ENCODE measurements around the gene MYH14.

GRCh38 chr19:50276370-50277063, 73.1 kb downstream of the MYH14 start:
- TF ChIP-seq CTCF (IDR thresholded peaks at IDR 0.05; ENCODE audit: insufficient read depth, low read length, poor library complexity, severe bottlenecking): no peak
- no peak for TF ChIP-seq EZH2phosphoT487 (conservative IDR thresholded peaks at IDR 0.05; ENCODE audit: low read length)
